Posterior cingulate gyrus (tissue), 11 donors: Measurements from ENCODE around the gene KLHL29.
A peak's percentile ranks its signal among the peaks of the same experiment; 100 is the strongest.

Experiments used
- DNase-seq, 10 donors: peaks; one replicate each; pipeline versions ENCODE4 v3.0.0 to v3.0.0-alpha.2; 2020 to 2021; ENCODE audit warnings: mixed read lengths in 3 of 10
- intact Hi-C: fragments of 100-400 bp; cut with DNase I; formaldehyde crosslinking; loops from one replicate; pipeline ENCODE4 v1.15.1; 2023

KLHL29 gene

GRCh38 chr2:23595021-23595420, 210.0 kb downstream of the KLHL29 start:
- intact Hi-C loops: no loop called here
- peak in 1 of 10 donors; percentile 21 for DNase-seq

- intact Hi-C loops: no loop called here
- peak in 9 of 10 donors; percentile 44 to 94 (median 59) for DNase-seq
These were observed 210.7 kb downstream of the KLHL29 start for GRCh38 chr2:23595601-23596251.

- DNase-seq: peak in 2 of 10 donors; percentile 57 to 64
- intact Hi-C loops: no loop called here
These were observed 211.4 kb downstream of the KLHL29 start for GRCh38 chr2:23596316-23596885.

GRCh38 chr2:23597687-23598086, 212.7 kb downstream of the KLHL29 start:
- intact Hi-C loops: no loop called here
- DNase-seq: peak in 2 of 10 donors; percentile 33 to 52

- no peak for DNase-seq
- intact Hi-C loops: no loop called here
These were observed 214.0 kb downstream of the KLHL29 start for GRCh38 chr2:23599006-23599405.

- intact Hi-C loops: no loop called here
- DNase-seq: peak in 2 of 10 donors; percentile 37 to 49
These were observed 214.7 kb downstream of the KLHL29 start for GRCh38 chr2:23599667-23600066.

- intact Hi-C loops: no loop called here
- peak in 6 of 10 donors; percentile 35 to 93 (median 66) for DNase-seq
These were observed 215.4 kb downstream of the KLHL29 start for GRCh38 chr2:23600346-23600745.

- DNase-seq: no peak
- intact Hi-C loops: no loop called here
These were observed 216.5 kb downstream of the KLHL29 start for GRCh38 chr2:23601301-23601965.

GRCh38 chr2:23602116-23602515, 217.1 kb downstream of the KLHL29 start:
- peak in 3 of 10 donors; percentile 33 to 81 (median 77) for DNase-seq
- intact Hi-C loops: no loop called here

GRCh38 chr2:23603156-23603555, 218.2 kb downstream of the KLHL29 start:
- intact Hi-C loops: no loop called here
- DNase-seq: peak in 2 of 10 donors; percentile 50 to 79

GRCh38 chr2:23603581-23603980, 218.6 kb downstream of the KLHL29 start:
- intact Hi-C loops: no loop called here
- peak in 1 of 10 donors; percentile 68 for DNase-seq

- intact Hi-C loops: no loop called here
- peak in 2 of 10 donors; percentile 38 to 43 for DNase-seq
These were observed 219.8 kb downstream of the KLHL29 start for GRCh38 chr2:23604731-23605130.

- peak in 1 of 10 donors; percentile 57 for DNase-seq
- intact Hi-C loops: no loop called here
These were observed 220.3 kb downstream of the KLHL29 start for GRCh38 chr2:23605236-23605635.

- intact Hi-C loops: no loop called here
- peak in 2 of 10 donors; percentile 58 to 68 for DNase-seq
These were observed 221.2 kb downstream of the KLHL29 start for GRCh38 chr2:23606196-23606595.

GRCh38 chr2:23606968-23607367, 222.0 kb downstream of the KLHL29 start:
- DNase-seq: peak in 2 of 10 donors; percentile 17 to 22
- intact Hi-C loops: no loop called here

GRCh38 chr2:23607925-23608324, 222.9 kb downstream of the KLHL29 start:
- intact Hi-C loops: no loop called here
- no peak for DNase-seq

GRCh38 chr2:23609254-23609653, 224.3 kb downstream of the KLHL29 start:
- intact Hi-C loops: no loop called here
- DNase-seq: peak in 2 of 10 donors; percentile 3 to 45

- intact Hi-C loops: no loop called here
- no peak for DNase-seq
These were observed 226.9 kb downstream of the KLHL29 start for GRCh38 chr2:23611839-23612238.

- DNase-seq: peak in 3 of 10 donors; percentile 5 to 61 (median 45)
- intact Hi-C loops: no loop called here
These were observed 229.7 kb downstream of the KLHL29 start for GRCh38 chr2:23614701-23615100.

- intact Hi-C loops: no loop called here
- DNase-seq: peak in 3 of 10 donors; percentile 50 to 61 (median 59)
These were observed 230.4 kb downstream of the KLHL29 start for GRCh38 chr2:23615216-23616020.

GRCh38 chr2:23616630-23617029, 231.7 kb downstream of the KLHL29 start:
- peak in 3 of 10 donors; percentile 45 to 80 (median 55) for DNase-seq
- intact Hi-C loops: no loop called here
